Keratinocyte (primary cell): ENCODE results near the gene MRPS18A.

ENCODE experiments used
- EZH2 ChIP-seq: IDR thresholded peaks from one replicate; pipeline ENCODE4 v1.6.1; 2012; ENCODE audit warnings: inconsistent platforms, mild to moderate bottlenecking, low read length, moderate library complexity
- TF ChIP-seq, protein P1 (sequence below), 3 experiments: IDR thresholded peaks in 1 of 3; conservative IDR thresholded peaks in 1 of 3; optimal IDR thresholded peaks in 1 of 3; 2 replicates in 2 of 3; 3 replicates in 1 of 3; pipeline versions ENCODE3 to v1.5.1; 2011; ENCODE audit warnings: low read length in 3 of 3, mild to moderate bottlenecking in 3 of 3, moderate library complexity in 2 of 3, control low read depth in 1 of 3, inconsistent platforms in 1 of 3; ENCODE audit not compliant: insufficient read depth in 2 of 3; ENCODE audit errors: extremely low read depth in 1 of 3

DNA sequence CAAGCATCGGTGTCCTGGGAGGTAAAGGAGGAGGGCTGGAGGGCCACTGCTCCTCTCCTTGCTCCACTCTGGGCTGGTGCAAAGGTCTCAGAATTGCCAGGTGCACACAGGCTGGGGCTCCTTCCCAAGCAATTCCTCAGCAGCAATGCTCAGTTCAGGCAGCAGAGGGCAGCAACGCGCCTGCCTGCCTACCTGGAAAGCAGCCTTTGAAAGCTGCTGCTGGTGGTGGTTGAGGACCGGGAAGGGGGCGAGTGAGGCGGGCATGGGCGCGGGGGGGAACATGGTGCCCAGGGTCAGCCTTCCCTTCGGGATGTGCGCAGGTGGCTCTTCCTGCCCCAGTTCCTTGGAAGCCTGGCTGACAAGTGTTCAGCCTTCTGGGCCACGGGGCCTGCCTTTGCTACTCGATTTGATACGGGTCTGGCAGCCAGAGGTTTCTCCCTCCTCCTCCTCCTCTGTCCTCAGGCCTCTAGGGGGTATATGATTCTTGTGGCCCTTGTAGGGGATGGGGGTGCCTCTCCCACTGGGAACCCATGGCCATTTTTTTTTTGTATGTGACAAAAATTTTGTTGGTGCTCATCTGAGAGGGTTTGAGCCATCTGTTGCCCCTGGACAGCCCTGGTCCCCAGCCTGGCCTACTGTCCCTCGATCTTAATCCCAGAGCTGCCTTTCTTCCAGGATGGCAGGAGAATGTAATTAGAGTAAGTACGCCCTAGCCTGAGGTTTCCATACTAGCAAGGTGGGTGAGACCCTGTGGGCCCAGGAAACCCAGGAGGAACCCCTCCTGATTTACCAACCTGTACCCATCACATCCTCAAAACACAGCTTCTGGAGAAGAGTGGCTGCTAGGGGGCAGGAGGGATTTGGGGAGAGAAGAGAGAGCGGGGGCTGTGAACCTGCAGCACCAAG lies 20.1 kb downstream of the MRPS18A start:
- TF ChIP-seq EZH2 = no peak
- TF ChIP-seq, protein P1, sequence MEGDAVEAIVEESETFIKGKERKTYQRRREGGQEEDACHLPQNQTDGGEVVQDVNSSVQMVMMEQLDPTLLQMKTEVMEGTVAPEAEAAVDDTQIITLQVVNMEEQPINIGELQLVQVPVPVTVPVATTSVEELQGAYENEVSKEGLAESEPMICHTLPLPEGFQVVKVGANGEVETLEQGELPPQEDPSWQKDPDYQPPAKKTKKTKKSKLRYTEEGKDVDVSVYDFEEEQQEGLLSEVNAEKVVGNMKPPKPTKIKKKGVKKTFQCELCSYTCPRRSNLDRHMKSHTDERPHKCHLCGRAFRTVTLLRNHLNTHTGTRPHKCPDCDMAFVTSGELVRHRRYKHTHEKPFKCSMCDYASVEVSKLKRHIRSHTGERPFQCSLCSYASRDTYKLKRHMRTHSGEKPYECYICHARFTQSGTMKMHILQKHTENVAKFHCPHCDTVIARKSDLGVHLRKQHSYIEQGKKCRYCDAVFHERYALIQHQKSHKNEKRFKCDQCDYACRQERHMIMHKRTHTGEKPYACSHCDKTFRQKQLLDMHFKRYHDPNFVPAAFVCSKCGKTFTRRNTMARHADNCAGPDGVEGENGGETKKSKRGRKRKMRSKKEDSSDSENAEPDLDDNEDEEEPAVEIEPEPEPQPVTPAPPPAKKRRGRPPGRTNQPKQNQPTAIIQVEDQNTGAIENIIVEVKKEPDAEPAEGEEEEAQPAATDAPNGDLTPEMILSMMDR (optimal IDR thresholded peaks at IDR 0.05 in 1 of 3, IDR thresholded peaks at IDR 0.05 in 1 of 3, conservative IDR thresholded peaks at IDR 0.05 in 1 of 3; ENCODE audit: extremely low read depth in 1 of 3, insufficient read depth in 2 of 3, low read length in 3 of 3) = peak in 2 of 3 experiments; percentile 92 to 98
